Nephron (organoid): ENCODE results near the gene KRTAP2-3.
A peak's percentile ranks its signal among the peaks of the same experiment; 100 is the strongest.
"Not testable (repeated sequence)": the region's sequence is repeated elsewhere in the genome, so short reads cannot be mapped to it uniquely, and the experiment has no call there.

Experiments
- H3K27ac Mint-ChIP-seq, 3 experiments: 2 replicates each; pipeline ENCODE4 v1.8.0; 2020; ENCODE audit warnings: mixed read lengths in 3 of 3, mild to moderate bottlenecking in 2 of 3, moderate library complexity in 1 of 3
- H3K27me3 Mint-ChIP-seq: 2 replicates; pipeline ENCODE4 v1.8.0; 2021; ENCODE audit warnings: low read depth, mild to moderate bottlenecking, moderate library complexity, mixed read lengths
- H3K36me3 Mint-ChIP-seq: 2 replicates; pipeline ENCODE4 v1.8.0; 2020; ENCODE audit warnings: low read depth, mixed read lengths
- H3K4me1 Mint-ChIP-seq: 2 replicates; pipeline ENCODE4 v1.8.0; 2020; ENCODE audit warnings: mixed read lengths
- H3K4me3 Mint-ChIP-seq, 3 experiments: 2 replicates each; pipeline ENCODE4 v1.8.0; 2020; ENCODE audit warnings: mild to moderate bottlenecking in 3 of 3, mixed read lengths in 3 of 3, moderate library complexity in 2 of 3
- H3K9me3 Mint-ChIP-seq: 2 replicates; pipeline ENCODE4 v1.8.0; 2020; ENCODE audit warnings: mixed read lengths
- CTCF ChIP-seq, 3 experiments: fragments of 200-600 bp; sonication (generic); IDR thresholded peaks; one replicate each; pipeline ENCODE4 v1.5.0; 2021; ENCODE audit warnings: antibody characterized with exemption in 3 of 3; ENCODE audit not compliant: unreplicated experiment in 3 of 3

The KRTAP2-3 gene

GRCh38 chr17:41098481-41098880 is 38.6 kb upstream of the KRTAP2-3 start:
- Mint-ChIP-seq H3K27me3 (peaks cover 11% of the 10 kb centered on the region), H3K9me3 (peaks cover 5% of the 10 kb centered on the region), H3K36me3 (no peaks in the 10 kb centered on the region), H3K4me1 (peaks cover 32% of the 10 kb centered on the region), H3K27ac (peak overlapping the region in 1 of 3 experiments; percentile 13), H3K4me3 (no peak overlapping the region)
- TF ChIP-seq CTCF (IDR thresholded peaks at IDR 0.05; ENCODE audit: unreplicated experiment in 3 of 3): no peak

DNA sequence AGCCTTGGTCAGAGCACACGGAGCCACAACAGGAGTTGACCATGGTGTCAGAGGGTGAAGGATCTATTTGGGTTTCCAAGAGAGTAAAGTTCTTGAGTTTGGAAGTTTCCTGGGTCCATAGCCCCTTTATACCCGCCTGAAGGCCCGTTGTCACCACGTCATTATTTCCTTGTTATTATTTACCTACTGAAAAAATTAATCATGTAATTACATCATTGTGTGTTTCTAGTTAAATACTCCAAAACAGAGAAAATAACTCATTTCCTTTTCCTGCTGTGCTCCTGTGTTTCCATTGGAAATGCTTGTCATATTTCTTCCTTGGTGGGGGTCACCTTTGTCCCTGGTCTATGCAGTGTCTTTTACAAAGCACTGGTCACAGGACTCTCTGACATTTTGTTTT is 38.1 kb upstream of the KRTAP2-3 start, which contains the start of gene KRTAP4-8:
Gene KRTAP4-8, minus strand, starts transcription at position 101 of the 400 bp plus-strand sequence. Its CDS starts 58 bp downstream, at position 43.
- TF ChIP-seq CTCF (IDR thresholded peaks at IDR 0.05; ENCODE audit: unreplicated experiment in 3 of 3): no peak
- no peaks in the 10 kb centered on the region for H3K36me3 Mint-ChIP-seq
- H3K27ac Mint-ChIP-seq: peak within 1 kb of the TSS in 2 of 3 experiments; percentile 23 to 43
- peaks cover 27% of the 10 kb centered on the region for H3K4me1 Mint-ChIP-seq
- H3K9me3 Mint-ChIP-seq: peaks cover 5% of the 10 kb centered on the region
- H3K4me3 Mint-ChIP-seq: peak within 1 kb of the TSS in 1 of 3 experiments; percentile 18
- H3K27me3 Mint-ChIP-seq: peaks cover 11% of the 10 kb centered on the region

- Mint-ChIP-seq H3K27me3 (peaks cover 11% of the 10 kb centered on the region), H3K27ac (no peak overlapping the region), H3K4me1 (peaks cover 20% of the 10 kb centered on the region), H3K4me3 (no peak overlapping the region), H3K36me3 (no peaks in the 10 kb centered on the region), H3K9me3 (peaks cover 5% of the 10 kb centered on the region)
- no peak for TF ChIP-seq CTCF (IDR thresholded peaks at IDR 0.05; ENCODE audit: unreplicated experiment in 3 of 3)
These were observed 36.1 kb upstream of the KRTAP2-3 start for GRCh38 chr17:41096055-41096454.

- not testable (repeated sequence) for H3K4me1 Mint-ChIP-seq, H3K27me3 Mint-ChIP-seq, H3K9me3 Mint-ChIP-seq, H3K27ac Mint-ChIP-seq, H3K4me3 Mint-ChIP-seq, H3K36me3 Mint-ChIP-seq
These were observed 28.9 kb upstream of the KRTAP2-3 start for GRCh38 chr17:41088760-41089352.

DNA sequence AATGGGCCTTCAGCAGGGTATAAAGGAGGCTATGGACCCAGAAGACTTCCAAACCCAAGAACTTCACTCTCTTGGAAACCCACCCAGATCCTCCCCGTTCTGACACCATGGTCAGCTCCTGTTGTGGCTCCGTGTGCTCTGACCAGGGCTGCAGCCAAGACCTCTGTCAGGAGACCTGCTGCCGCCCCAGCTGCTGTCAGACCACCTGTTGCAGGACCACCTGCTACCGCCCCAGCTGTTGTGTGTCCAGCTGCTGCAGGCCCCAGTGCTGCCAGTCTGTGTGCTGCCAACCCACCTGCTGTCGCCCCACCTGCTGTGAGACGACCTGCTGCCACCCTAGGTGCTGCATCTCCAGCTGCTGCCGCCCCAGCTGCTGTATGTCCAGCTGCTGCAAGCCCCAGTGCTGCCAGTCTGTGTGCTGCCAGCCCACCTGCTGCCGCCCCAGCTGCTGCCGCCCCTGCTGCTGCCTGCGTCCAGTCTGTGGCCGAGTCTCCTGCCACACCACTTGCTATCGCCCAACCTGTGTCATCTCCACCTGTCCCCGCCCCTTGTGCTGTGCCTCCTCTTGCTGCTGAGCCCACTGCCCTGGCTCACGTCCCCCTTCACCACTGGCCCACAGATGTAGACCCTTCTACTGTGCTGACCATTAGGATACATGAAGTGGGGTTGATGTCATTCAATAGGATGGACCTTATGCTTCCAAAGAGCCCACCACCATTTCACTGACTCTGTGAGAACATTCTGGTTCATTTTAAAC is 24.4 kb upstream of the KRTAP2-3 start, which contains the start of gene KRTAP4-7:
Gene KRTAP4-7, plus strand, starts transcription at position 51 of the 757 bp plus-strand sequence. Its CDS starts 57 bp downstream, at position 108.
- not testable (repeated sequence) for H3K27me3 Mint-ChIP-seq, H3K9me3 Mint-ChIP-seq, H3K36me3 Mint-ChIP-seq, H3K27ac Mint-ChIP-seq, H3K4me1 Mint-ChIP-seq, H3K4me3 Mint-ChIP-seq

DNA sequence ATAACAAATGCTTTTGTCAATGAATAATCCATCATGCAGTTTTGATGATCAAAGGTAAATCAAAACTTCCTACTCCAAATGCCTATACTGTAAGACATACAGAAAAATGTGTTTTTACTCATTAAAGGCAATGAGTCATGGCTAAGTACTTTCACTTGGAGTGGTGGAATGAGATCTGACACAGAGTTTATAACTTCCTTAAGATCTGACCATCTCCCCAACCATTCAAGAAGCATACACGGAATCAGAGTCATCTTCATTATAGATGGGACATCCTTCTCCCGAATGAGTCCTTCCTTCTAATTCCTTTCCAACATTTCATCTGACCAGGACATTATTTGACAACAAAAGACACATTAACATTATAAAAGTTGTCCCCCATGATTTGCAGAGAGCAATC is 23.5 kb upstream of the KRTAP2-3 start:
- not testable (repeated sequence) for H3K27me3 Mint-ChIP-seq, H3K9me3 Mint-ChIP-seq, H3K27ac Mint-ChIP-seq, H3K36me3 Mint-ChIP-seq, H3K4me3 Mint-ChIP-seq, H3K4me1 Mint-ChIP-seq

DNA sequence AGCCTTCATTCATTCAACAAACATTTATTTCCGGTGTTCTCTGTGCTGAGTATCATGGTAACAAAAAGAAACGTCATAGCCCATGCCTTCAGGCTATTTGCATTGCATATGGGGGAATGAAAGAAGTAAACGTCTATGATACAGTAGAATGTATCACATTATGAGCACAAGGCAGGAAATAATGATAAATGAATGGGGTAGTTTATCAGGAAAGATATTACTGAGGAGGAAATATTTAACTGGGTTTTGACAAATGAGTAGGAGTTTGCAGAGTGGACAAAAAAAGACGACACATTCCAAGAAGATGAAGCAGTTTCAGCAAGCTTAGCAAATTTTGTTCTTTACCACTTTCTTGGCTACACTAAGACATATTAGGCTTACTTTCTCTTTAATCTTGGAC is 22.7 kb upstream of the KRTAP2-3 start:
- no peaks in the 10 kb centered on the region for H3K36me3 Mint-ChIP-seq
- peaks cover 4% of the 10 kb centered on the region for H3K9me3 Mint-ChIP-seq
- peak overlapping the region in 2 of 3 experiments; percentile 49 to 66 for H3K27ac Mint-ChIP-seq
- H3K27me3 Mint-ChIP-seq: peaks cover 4% of the 10 kb centered on the region
- no peak overlapping the region for H3K4me3 Mint-ChIP-seq
- TF ChIP-seq CTCF (IDR thresholded peaks at IDR 0.05; ENCODE audit: unreplicated experiment in 3 of 3): no peak
- peaks cover 6% of the 10 kb centered on the region for H3K4me1 Mint-ChIP-seq
